ENCODE measurements around the gene SEPTIN5.

Gene SEPTIN5

DNA sequence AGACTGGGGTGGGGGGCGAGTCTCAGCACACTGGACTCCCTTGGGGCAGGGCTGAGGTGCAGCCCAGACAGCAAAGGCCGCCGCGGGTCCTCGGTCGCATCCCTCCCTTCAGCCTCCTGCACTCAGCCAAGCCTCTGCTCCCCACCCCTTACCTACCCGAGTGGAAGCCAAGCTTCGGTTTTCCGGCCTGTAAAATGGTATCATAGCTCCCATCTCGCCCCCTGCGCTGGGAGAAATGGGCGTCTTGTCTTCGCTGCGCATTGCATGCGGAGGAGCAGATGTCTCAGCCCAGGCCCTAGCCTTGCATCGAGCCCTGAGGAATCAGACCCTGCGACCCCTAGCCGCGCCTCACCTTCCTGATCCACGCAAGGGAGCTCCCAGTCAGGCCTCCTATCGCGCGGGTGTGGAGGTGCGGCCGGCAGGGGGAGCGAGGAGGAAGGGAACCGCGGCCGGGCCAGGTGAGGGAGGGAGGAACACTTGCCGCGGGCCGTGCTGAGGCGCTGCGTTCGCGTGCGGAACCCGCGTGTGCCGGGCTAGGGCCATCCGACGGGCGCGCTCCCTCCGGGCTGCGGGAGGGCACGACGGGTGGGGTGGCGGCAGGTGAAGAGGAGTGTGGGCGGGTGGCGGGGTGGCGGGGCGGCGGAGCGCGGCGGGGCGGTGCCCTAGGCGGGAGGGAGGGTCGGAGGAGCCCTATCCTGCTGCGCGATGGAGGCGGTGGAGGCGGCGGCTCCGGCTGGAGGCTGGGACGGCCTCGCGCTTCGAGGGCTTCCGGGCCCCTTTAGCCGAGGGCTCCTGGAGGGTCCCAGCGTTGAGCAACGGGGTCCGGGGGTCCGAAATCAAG, 42.2 kb downstream of the SEPTIN5 start:
- in situ Hi-C loops (cut with HindIII; ENCODE audit: low pct_unique_long_range_greater_than_20kb, low sequenced_read_pairs), result no loop called here
- DNase-seq (ENCODE audit: low read depth in 1 of 2, low spot score in 1 of 2), result peak; percentile 82 to 93
- no peak for TF ChIP-seq JUND (IDR thresholded peaks at IDR 0.05; ENCODE audit: low read depth)

DNA sequence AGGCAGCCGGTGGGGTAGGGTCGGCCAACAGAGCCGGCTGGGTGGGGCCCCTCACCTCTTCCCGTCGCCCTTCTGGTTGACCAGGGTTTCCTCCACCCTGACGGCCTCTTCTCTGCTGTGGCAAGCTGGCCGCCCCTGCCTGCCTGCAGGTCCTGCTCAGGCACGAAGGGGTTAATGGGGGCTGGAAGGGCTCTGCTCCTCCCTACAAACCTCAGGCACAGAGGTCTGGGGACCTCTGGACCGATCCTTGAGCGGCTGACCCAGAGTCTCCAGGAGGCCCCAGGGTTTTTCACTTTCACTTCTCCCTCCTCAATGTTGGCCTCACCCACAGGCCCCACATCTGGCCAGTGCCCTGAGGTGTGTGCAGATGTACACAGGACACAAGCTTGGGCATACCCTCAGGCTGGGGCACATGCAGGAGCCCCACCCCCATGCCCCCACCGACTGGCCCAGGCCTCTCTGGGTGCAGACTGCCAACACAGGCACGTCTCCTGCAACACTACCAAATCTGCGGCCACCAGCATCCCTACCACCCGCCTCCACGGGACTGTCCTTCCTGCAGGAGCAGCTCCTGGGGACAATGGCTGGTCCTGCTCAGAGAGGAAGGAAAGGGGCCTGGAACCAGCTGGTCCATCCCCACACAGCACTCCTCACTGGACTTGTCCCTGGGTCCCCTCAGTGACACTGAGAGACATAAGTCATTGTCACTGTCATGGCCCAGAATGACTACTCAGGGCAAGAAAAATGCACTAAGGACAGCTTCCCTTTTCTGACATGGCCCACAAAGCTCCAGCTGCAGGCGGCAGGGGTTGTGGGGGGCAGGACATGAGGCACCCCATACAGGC, 43.1 kb downstream of the SEPTIN5 start:
- in situ Hi-C loops (cut with HindIII; ENCODE audit: low pct_unique_long_range_greater_than_20kb, low sequenced_read_pairs), result no loop called here
- DNase-seq (ENCODE audit: low read depth in 1 of 2, low spot score in 1 of 2), result no peak
- no peak for TF ChIP-seq JUND (IDR thresholded peaks at IDR 0.05; ENCODE audit: low read depth)

DNA sequence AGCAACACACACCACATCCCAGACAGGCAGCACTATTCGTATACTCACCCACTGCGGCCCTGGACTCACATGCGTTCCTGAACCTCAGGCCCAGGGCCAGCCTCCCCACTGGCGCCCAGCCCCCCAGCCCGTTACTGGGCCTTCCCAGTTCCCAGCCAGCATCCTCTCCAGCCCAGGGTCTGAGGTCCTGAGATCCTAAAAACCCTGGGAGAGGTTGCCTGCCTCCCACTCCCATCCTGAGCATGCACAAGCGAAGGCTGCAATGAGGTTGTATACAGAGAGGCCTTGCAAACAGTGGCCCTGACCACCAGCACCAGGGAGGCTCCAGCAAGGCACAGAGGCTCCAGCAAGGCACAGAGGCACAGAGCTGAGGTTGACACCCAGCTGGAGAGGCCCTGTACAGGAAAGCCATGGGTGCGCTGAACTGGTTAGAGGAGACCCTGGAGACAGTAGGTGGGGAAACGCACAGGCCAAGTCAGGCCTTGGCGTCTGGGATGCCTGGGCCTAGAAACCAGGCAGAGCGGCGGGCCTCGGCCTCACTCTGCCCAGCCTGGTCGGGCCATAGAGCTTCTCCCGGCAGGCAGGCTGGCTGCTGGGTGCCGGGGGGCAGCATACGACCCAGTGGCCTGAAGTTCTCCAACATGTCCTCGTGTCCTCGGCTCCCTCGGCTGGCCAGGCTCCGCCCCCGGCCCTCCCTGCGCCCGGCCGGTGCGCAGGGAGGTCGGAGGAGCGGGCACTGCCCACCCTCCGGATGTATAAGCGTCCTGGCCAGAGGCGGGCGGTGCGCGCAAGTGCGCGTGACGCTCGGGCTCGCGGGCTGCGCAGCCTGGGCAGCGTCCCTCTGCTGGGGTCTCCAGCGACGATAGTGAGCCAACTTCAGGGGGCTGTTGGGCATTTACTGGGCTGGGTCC, 43.9 kb downstream of the SEPTIN5 start:
- in situ Hi-C loops (cut with HindIII; ENCODE audit: low pct_unique_long_range_greater_than_20kb, low sequenced_read_pairs), result no loop called here
- DNase-seq (ENCODE audit: low read depth in 1 of 2, low spot score in 1 of 2), result no peak
- TF ChIP-seq JUND (IDR thresholded peaks at IDR 0.05; ENCODE audit: low read depth), result no peak

DNA sequence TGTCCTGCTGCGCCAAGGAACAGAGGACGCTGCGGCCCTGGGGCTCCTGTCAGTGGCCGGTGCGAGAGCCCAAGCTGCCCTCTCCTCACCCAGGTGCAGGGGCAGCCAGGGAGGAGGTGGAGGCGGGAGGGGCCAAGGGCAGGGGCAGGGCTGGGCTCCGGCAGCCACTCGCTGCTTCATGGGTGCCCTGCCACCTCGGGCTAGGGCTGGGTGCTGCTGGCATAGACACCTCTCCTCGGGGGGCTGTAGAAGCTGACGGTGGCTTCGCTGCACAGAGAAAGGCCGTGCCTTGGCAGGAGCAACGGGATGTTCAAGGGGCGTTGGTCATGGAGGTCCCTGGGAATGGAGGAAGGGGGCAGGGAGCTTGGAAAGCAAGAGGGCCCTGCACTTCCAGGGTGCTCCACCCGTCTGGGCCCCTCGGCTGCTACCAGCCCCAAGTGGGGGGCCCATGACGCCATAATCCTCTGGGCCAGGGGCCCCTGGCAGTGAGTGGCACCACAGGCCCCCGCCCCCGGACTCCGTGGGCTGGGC, 44.7 kb downstream of the SEPTIN5 start:
- TF ChIP-seq JUND (IDR thresholded peaks at IDR 0.05; ENCODE audit: low read depth), result no peak
- DNase-seq (ENCODE audit: low read depth in 1 of 2, low spot score in 1 of 2), result no peak
- in situ Hi-C loops (cut with HindIII; ENCODE audit: low pct_unique_long_range_greater_than_20kb, low sequenced_read_pairs), result no loop called here

DNA sequence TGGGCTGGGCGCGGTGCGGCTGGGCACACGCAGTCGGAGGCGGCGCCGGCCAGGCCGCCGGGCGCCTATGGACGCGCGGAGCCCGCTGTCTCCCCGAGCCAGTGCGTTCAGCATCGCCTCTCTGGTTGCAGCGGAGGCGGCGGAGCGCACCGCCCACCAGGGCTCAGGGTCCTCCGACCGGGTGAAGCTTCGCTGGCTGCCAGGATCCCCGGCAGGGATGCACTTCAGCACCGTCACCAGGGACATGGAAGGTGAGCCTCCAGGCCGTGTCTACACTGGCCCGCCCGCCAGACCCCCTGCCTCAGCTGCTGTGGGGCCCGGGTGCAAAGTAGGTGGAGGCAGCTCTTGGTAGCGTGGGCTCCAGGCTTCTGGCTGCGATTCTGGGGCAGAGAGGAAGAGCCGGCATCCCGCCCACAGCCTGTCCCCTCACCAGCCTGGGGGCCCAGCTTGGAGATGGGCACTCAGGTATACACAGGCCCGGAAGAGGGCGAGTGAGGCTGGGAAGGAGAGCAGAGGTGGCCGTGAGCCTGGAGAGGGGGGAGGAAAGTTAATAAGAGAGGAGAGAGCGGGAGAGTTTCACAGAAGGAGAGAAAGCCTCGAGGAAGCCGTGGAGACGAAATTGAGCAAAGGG, 45.2 kb downstream of the SEPTIN5 start:
- DNase-seq (ENCODE audit: low read depth in 1 of 2, low spot score in 1 of 2), result no peak
- no peak for TF ChIP-seq JUND (IDR thresholded peaks at IDR 0.05; ENCODE audit: low read depth)
- in situ Hi-C loops (cut with HindIII; ENCODE audit: low pct_unique_long_range_greater_than_20kb, low sequenced_read_pairs), result no loop called here

DNA sequence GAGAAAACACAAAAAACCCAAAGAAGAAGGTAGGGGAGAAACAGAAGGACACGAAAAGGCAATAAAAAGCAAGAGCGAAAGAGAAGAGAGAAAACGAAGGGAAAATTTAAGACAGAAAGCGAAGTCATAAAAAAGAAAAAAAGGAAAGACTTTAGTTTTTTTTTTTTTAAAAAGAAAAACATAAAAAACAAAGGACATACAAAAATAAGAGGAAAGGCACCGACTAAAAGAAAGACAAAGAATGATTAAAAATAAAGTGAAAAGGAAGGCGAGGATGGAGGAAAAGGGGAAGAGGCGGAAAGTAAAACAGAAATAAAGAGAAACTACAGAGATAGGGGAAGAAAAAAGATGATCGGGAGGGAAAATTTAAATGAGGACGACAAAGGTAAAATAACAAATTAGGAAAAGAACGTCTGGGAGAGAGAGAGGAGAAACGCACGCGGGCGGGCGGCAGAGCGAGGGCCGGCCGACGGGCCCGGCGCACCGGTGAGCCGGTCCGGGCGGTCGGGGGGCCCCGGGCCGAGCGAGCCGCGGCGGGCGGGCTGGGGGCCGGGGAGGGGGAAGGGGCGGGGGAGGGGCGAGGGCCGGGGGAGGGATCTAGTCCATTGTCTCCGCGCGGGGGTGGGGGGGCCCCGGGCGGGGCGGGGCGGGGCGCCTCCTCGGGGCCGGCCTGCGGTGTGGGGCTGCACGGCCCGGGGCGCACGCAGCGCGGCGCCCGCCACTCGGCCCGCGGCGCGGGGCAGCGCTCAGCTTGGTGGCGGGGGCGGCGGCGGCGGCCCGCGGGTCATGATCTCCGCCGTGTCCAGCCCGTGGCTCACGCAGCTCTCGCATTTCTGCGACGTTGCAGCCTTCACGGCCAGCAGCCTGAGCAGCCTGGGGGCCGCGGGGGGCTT, 46.0 kb downstream of the SEPTIN5 start, which contains the start of gene TBX1:
Gene TBX1 (plus strand): TSS at position 721 of the 893 bp plus-strand sequence. CDS start 66 bp downstream, at position 787.
- no peak for TF ChIP-seq JUND (IDR thresholded peaks at IDR 0.05; ENCODE audit: low read depth)
- in situ Hi-C loops (cut with HindIII; ENCODE audit: low pct_unique_long_range_greater_than_20kb, low sequenced_read_pairs), result no loop called here
- DNase-seq (ENCODE audit: low read depth in 1 of 2, low spot score in 1 of 2), result no peak

DNA sequence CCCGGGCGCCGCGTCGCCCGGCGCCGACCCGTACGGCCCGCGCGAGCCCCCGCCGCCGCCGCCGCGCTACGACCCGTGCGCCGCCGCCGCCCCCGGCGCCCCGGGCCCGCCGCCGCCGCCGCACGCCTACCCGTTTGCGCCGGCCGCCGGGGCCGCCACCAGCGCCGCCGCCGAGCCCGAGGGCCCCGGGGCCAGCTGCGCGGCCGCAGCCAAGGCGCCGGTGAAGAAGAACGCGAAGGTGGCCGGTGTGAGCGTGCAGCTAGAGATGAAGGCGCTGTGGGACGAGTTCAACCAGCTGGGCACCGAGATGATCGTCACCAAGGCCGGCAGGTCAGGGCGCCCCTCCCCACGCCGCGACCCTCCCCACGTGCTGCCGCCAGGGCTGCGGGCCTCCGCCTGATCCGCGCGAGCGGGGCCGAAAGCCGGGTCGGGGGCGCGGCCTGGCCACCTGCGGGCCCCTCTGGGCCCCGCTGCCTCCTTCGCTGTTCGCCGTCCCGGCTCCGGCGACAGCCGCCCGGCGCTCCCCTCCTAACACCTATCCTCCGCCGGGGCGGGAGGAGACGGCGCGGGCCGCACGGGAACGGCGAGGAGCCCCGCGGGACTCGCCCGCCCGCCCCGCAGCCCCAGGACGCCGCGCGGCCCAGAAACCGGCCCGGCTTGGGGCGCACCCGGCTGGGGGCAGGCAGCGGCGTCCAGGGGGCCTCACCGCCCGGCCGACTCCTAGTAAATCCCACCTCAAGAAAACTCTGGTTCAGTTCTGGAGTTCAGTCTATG, 46.8 kb downstream of the SEPTIN5 start:
- in situ Hi-C loops (cut with HindIII; ENCODE audit: low pct_unique_long_range_greater_than_20kb, low sequenced_read_pairs), result no loop called here
- DNase-seq (ENCODE audit: low read depth in 1 of 2, low spot score in 1 of 2), result no peak
- no peak for TF ChIP-seq JUND (IDR thresholded peaks at IDR 0.05; ENCODE audit: low read depth)

DNA sequence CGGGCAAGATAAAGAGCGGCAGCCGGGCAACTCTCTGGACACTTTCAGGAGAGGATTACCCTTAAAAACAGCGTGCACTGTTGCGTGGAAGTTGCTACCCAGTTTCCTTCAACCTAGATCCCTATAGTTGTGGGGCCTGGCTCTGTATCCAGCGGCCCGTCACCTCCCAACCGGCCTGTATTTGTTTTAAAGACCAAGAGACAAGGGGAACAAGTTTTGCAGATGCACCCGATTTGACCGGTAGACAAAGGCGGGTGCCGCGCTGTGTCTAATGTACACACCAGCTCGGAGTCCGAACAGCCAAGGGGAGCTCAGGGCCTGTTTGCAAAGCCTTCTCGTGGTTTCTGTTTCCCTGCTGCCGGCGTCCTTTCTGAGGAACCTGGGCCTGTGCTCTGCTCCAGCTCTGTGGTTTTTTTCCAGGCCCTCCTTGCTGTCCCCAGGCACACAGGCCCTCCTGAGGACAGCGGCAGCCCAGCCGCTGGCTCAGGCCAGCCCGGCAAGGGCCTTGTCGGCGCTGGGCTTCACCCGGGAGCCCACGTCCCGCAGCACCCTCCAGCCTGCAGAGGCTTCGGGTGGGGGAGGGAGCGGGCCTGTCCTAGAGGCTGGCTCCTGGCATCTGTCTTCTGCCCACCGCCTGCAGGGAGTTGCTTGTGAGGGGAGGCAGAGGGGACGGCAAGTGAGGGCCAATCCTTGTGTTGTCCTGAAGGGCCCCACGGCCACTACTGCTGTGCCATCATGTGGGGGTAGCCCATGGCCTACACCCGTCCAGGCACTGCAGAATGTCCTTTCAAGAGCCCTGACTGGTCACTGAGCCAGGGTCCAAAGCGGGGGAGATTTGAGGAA, 47.6 kb downstream of the SEPTIN5 start:
- DNase-seq (ENCODE audit: low read depth in 1 of 2, low spot score in 1 of 2), result peak; percentile 69 to 85
- no peak for TF ChIP-seq JUND (IDR thresholded peaks at IDR 0.05; ENCODE audit: low read depth)
- in situ Hi-C loops (cut with HindIII; ENCODE audit: low pct_unique_long_range_greater_than_20kb, low sequenced_read_pairs), result no loop called here
